Caco-2 (cell line): ENCODE results near the gene NRP2. TPM values are rescaled to one million over a fixed set of nuclear protein-coding genes. Genes with fewer than 3 reads are reported as not detected.

Experiments
- BruUV-seq: library from RNA; stranded (reverse); fragments of 400-500 nt; replicated peaks from 2 replicates; lab custom pipeline; 2021; lab: Mats Ljungman, UMichigan
- CTCF ChIA-PET: fragments of 300-600 bp; sonication (Branson Sonifier 250); formaldehyde crosslinking; loops from one replicate; lab custom pipeline; 2022; ENCODE audit warnings: antibody characterized with exemption; lab: Charles Lee
- POLR2A ChIA-PET: fragments of 300-600 bp; sonication (Branson Sonifier 250); formaldehyde crosslinking; loops from one replicate; lab custom pipeline; 2022; ENCODE audit warnings: antibody characterized with exemption; lab: Charles Lee
- DNase-seq, 2 experiments: peaks; one replicate each; pipeline versions ENCODE4 v3.0.0 to v3.0.0-alpha.2; 2020 to 2022
- H3K27me3 ChIP-seq: replicated peaks from 2 replicates; pipeline ENCODE4 v1.6.0; 2011; ENCODE audit warnings: low read length; ENCODE audit not compliant: control insufficient read depth, insufficient read depth
- H3K36me3 ChIP-seq: 2 replicates; pipeline ENCODE4 v1.5.1; 2011; ENCODE audit warnings: low read length; ENCODE audit not compliant: control insufficient read depth, insufficient read depth
- H3K4me1 ChIP-seq: fragments of 250-450 bp; sonication (Bioruptor Pico); 2 replicates; pipeline ENCODE4 v1.5.1; 2020; ENCODE audit warnings: mild to moderate bottlenecking
- H3K4me3 ChIP-seq: 2 replicates; pipeline ENCODE4 v1.5.1; 2011; ENCODE audit warnings: low read depth, mild to moderate bottlenecking, control low read depth, low read length
- H3K9me3 ChIP-seq: fragments of 250-450 bp; sonication (Bioruptor Pico); 2 replicates; pipeline ENCODE4 v1.5.1; 2020; ENCODE audit warnings: mild to moderate bottlenecking, moderate library complexity
- H3K27ac Mint-ChIP-seq: one replicate; pipeline ENCODE4 v1.8.0; 2022; ENCODE audit warnings: mixed read lengths; ENCODE audit not compliant: unreplicated experiment
- H3K27me3 Mint-ChIP-seq: one replicate; pipeline ENCODE4 v1.8.0; 2022; ENCODE audit warnings: mixed read lengths; ENCODE audit not compliant: insufficient read depth, unreplicated experiment
- H3K36me3 Mint-ChIP-seq: one replicate; pipeline ENCODE4 v1.8.0; 2022; ENCODE audit warnings: mild to moderate bottlenecking, mixed read lengths; ENCODE audit not compliant: insufficient read depth, unreplicated experiment
- H3K4me1 Mint-ChIP-seq: one replicate; pipeline ENCODE4 v1.8.0; 2022; ENCODE audit warnings: low read depth, mixed read lengths; ENCODE audit not compliant: unreplicated experiment
- H3K4me3 Mint-ChIP-seq: one replicate; pipeline ENCODE4 v1.8.0; 2022; ENCODE audit warnings: mild to moderate bottlenecking, moderate library complexity, mixed read lengths; ENCODE audit not compliant: unreplicated experiment
- H3K9me3 Mint-ChIP-seq: one replicate; pipeline ENCODE4 v1.8.0; 2022; ENCODE audit warnings: mixed read lengths; ENCODE audit not compliant: unreplicated experiment
- CTCF ChIP-seq, 2 experiments: fragments of 200-600 bp in 1 of 2; IDR thresholded peaks; 1 replicate in 1 of 2; 2 replicates in 1 of 2; pipeline versions ENCODE4 v1.5.1 to v1.8.0; 2011 to 2022; ENCODE audit warnings: antibody characterized with exemption in 1 of 2, control low read depth in 1 of 2, inconsistent platforms in 1 of 2, low read depth in 1 of 2, low read length in 1 of 2, mild to moderate bottlenecking in 1 of 2, moderate library complexity in 1 of 2; ENCODE audit not compliant: insufficient read depth in 1 of 2, severe bottlenecking in 1 of 2, unreplicated experiment in 1 of 2
- intact Hi-C: fragments of 100-400 bp; cut with micrococcal nuclease; formaldehyde crosslinking; loops from one replicate; pipeline ENCODE4 v1.10.0; 2022; ENCODE audit not compliant: unreplicated experiment
- total RNA-seq: library from RNA; stranded (reverse); gene quantifications from 2 replicates; pipeline ENCODE4 v1.2.3, GENCODE V29; 2022

The NRP2 gene
- total RNA-seq, 1 experiment from 2014 or later, result 96.9 TPM

DNA sequence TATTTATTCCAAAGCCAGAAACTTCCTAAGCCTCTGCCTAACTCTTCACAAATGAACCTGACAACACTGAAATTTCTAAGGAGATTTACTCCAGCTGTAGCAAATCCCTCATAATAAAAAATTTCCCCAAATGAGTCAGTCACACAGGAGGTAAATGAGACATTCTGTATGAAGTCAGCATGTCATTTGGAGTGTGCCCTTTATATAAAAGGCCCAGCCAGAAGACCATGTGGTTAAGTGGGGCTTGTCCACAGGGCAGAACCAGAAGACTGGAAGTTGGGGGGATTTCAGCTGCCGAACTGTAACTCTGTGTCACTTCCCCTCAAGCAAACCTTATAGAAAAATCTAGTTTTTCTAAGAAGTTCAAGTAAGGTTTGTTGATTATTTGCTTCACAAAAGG is 30.2 kb downstream of the NRP2 start:
- H3K27ac Mint-ChIP-seq, result no peak overlapping the region
- intact Hi-C loops, result no loop called here

DNA sequence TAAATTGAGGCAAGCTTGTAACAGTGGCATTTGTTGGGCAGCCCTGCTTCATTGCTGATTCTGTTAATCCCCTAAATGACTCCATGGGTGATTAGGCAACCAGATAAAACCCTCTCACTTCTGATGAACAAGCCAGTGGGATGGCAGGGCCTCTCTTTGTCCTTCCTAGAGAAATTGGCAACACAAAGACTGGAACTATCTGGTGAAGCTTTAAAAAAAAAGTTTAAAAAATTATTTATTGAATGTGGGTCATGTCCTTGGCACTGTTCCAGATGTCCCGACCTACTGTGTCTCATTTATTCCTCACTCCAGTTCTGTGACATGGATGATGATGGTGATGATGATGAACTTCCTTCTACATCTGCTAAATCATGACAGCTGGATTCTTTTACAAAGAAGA is 30.8 kb downstream of the NRP2 start:
- Histone ChIP-seq H3K9me3 (no peaks in the 10 kb centered on the region), H3K4me1 (no peaks in the 10 kb centered on the region), H3K4me3 (no peak overlapping the region), H3K27me3 (no peaks in the 10 kb centered on the region), H3K36me3 (no peaks in the 10 kb centered on the region; the same call in none of the 2 replicates)
- CTCF ChIA-PET, result no interaction called here
- no peaks in the 10 kb centered on the region for H3K9me3 Mint-ChIP-seq
- no peak overlapping the region for H3K27ac Mint-ChIP-seq
- H3K36me3 Mint-ChIP-seq, result peaks cover 48% of the 10 kb centered on the region
- H3K27me3 Mint-ChIP-seq, result no peaks in the 10 kb centered on the region
- no TSS peak for BruUV-seq
- POLR2A ChIA-PET, result no interaction called here
- TF ChIP-seq CTCF (IDR thresholded peaks at IDR 0.05; ENCODE audit: insufficient read depth in 1 of 2, low read depth in 1 of 2, low read length in 1 of 2, severe bottlenecking in 1 of 2, unreplicated experiment in 1 of 2), result no peak
- peaks cover 35% of the 10 kb centered on the region for H3K4me1 Mint-ChIP-seq
- intact Hi-C loops, result no loop called here
- no peak for DNase-seq
- no peak overlapping the region for H3K4me3 Mint-ChIP-seq

More for the DNA sequence above, 30.2 kb downstream of the NRP2 start:
- ChIA-PET POLR2A (no interaction called here), CTCF (no interaction called here)
- no TSS peak for BruUV-seq
- no peak for TF ChIP-seq CTCF (IDR thresholded peaks at IDR 0.05; ENCODE audit: insufficient read depth in 1 of 2, low read depth in 1 of 2, low read length in 1 of 2, severe bottlenecking in 1 of 2, unreplicated experiment in 1 of 2)
- H3K36me3 ChIP-seq, result no peaks in the 10 kb centered on the region; the same call in none of the 2 replicates
- Mint-ChIP-seq H3K4me3 (no peak overlapping the region), H3K27me3 (no peaks in the 10 kb centered on the region), H3K36me3 (peaks cover 47% of the 10 kb centered on the region), H3K9me3 (no peaks in the 10 kb centered on the region), H3K4me1 (peaks cover 29% of the 10 kb centered on the region)
- H3K27me3 ChIP-seq, result no peaks in the 10 kb centered on the region
- no peak for DNase-seq
- H3K9me3 ChIP-seq, result no peaks in the 10 kb centered on the region
- no peak overlapping the region for H3K4me3 ChIP-seq
- no peaks in the 10 kb centered on the region for H3K4me1 ChIP-seq

- peaks cover 48% of the 10 kb centered on the region for H3K36me3 Mint-ChIP-seq
Observed at GRCh38 chr2:205714058-205714776, 31.9 kb downstream of the NRP2 start.

More at GRCh38 chr2:205714058-205714776, 31.9 kb downstream of the NRP2 start:
- no peak overlapping the region for H3K4me3 Mint-ChIP-seq
- no peak for DNase-seq
- no peak overlapping the region for H3K4me3 ChIP-seq
- H3K9me3 Mint-ChIP-seq, result no peaks in the 10 kb centered on the region
- H3K27ac Mint-ChIP-seq, result no peak overlapping the region
- POLR2A ChIA-PET, result no interaction called here
- H3K36me3 ChIP-seq, result no peaks in the 10 kb centered on the region; the same call in 1 of the 2 replicates
- no peaks in the 10 kb centered on the region for H3K27me3 Mint-ChIP-seq
- H3K9me3 ChIP-seq, result no peaks in the 10 kb centered on the region
- CTCF ChIA-PET, result no interaction called here
- TF ChIP-seq CTCF (IDR thresholded peaks at IDR 0.05; ENCODE audit: insufficient read depth in 1 of 2, low read depth in 1 of 2, low read length in 1 of 2, severe bottlenecking in 1 of 2, unreplicated experiment in 1 of 2), result no peak
- H3K27me3 ChIP-seq, result no peaks in the 10 kb centered on the region
- peaks cover 9% of the 10 kb centered on the region for H3K4me1 ChIP-seq
- intact Hi-C loops, result no loop called here
- H3K4me1 Mint-ChIP-seq, result peaks cover 43% of the 10 kb centered on the region
- no TSS peak for BruUV-seq
